ENCODE measurements around the gene IGFBPL1.
"Not testable (repeated sequence)": the region's sequence is repeated elsewhere in the genome, so short reads cannot be mapped to it uniquely, and the experiment has no call there.

Gene IGFBPL1

DNA sequence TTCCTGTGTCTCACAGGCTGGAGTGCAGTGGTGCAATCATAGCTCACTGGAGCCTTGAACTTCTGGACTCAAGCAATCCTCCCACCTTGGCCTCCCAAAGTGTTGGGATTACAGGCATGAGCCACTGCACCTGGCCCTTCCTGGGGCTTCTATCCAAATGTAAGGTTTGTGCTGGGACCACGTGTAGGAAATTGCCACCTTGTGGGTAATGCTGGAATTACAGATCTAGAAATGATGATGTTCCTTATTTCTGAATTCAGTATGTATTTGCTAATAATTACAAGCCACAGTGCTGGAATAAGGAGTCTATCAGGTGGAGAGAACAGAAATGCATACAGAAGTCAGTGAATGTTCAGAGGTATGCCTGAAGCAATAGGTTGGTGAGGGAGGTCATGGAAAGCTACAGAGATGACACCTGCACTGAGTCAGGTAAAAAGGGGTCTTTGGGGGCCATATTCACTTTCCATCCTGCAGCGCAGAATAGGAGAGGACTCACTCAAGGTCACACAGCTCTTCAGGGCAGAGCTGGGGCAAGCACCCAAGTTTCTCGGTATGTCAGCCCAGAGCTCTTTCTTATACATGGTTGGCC, 8.8 kb upstream of the IGFBPL1 start:
- DNase-seq (ENCODE audit: low spot score), result peak; percentile 23

DNA sequence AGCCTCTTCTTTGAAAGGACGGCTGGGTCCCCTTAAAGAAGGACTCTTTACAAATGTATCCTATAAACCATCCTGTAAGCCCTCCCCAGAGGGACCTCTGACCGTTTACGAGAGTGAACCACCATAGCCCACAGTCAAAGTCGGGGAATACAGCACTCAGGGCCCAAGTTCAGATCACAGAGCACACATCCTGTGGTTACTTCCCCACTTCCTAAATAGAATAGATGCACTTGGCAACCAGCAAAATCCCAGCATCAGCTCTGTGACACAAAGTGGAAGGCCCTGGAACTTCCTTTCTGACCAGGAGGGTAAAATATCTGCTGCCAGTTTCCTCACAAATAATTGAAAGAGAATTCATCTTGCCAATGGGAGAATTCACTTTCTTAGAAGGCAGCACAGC, 6.9 kb upstream of the IGFBPL1 start:
- DNase-seq (ENCODE audit: low spot score), result no peak

DNA sequence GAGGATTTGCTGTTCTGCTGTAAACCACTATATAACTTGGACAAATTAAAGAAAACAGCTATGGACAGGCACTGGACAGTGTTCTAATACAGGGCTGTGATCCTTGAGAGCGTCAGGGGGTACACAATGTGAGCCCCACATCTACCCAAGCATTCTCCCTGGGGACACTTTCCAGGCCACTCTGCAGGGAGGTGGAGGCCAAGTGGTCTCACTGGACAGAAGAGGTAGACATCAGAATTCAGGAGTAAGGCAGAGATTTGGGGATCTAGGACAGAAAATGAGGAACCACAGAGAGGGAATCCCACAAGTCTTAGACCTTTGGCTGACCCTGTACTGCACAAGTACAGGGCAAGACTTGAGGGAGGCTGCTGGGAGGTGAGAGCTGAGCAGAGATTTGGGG, 3.8 kb upstream of the IGFBPL1 start:
- no peak for DNase-seq (ENCODE audit: low spot score)

DNA sequence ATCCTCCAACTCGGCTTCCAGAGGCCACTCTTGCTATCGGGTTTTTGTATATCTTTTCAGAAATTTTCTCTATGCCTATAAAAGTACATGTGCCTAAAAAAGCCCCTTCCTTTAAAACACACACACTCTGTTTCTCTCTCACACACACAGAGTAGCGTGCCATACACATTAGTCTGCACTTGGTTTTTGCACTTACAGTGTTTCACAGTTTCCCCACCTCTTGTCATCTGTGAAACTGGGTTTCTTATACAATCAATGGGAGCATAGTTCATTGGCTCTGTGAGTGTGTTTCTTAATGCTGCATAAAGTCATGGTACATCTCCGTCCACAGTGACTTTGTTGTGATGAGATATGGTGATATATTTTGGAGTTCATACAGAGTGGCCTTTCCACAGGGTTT, 664 bp upstream of the IGFBPL1 start:
- DNase-seq (ENCODE audit: low spot score), result no peak

DNA sequence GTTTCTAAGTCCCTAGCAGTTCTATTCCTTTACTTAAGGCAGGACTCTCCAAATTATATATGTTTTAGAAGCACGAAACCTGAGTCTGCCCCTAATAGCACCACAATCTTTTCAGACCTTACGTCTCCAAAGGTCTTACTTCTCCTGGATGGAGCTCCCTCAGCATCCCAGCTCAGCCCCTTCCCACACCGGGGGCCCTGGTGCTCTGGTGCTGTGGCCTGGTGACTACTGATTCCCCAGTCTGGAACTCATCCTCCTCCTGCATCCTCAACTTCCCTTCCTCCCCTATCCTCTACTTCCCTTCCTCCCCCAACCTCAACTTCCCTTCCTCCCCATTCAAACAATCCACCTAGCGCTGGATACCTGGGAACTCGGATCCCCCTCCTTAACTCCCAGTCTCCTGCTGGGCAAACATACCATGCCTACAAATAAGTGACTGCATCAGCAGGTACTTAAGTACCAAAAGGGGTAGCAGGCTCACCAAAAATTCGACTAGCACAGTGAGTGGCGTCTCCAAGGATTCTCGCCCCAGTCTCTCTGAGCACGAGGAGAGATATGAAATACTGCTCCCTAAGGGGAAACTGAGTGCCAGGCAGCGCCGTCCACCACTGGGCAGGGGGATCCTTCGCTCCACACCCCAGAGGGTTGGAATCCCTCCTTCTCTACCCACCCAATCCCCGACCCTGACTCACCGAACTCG, 831 bp downstream of the IGFBPL1 start:
- DNase-seq (ENCODE audit: low spot score), result no peak

DNA sequence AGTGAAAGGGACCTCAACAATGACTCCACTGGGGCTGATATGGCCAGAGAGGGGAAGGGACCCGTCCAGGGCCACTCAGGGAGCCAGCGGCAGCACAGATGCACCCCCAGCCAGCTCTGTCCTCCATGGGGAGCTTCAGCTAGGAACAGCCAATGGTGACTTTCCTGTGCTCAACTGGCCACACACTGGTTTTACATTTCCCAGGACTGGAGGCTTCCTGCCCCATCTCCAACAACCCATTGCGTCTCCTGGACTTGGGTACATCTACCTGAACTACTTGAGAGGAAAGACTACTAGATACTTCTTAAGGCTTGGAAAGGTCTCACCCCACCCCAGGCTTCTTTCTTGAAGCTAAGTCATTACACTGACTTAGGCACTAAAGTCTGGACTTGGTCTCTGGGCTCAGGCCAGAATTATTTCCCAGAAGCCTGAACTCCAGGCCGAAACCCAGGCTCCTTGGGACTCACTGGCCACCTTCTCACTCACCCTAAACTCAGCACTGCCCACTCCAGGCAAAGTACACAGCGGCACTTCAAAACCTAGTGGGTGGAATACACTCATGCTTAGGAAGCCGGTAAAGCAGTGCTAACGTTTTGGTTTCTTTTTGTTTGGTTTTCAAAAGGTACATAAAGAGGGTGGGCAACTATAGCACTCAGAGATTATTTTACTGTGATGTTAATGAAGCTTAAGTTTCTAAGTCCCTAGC, 1.5 kb downstream of the IGFBPL1 start:
- no peak for DNase-seq (ENCODE audit: low spot score)

DNA sequence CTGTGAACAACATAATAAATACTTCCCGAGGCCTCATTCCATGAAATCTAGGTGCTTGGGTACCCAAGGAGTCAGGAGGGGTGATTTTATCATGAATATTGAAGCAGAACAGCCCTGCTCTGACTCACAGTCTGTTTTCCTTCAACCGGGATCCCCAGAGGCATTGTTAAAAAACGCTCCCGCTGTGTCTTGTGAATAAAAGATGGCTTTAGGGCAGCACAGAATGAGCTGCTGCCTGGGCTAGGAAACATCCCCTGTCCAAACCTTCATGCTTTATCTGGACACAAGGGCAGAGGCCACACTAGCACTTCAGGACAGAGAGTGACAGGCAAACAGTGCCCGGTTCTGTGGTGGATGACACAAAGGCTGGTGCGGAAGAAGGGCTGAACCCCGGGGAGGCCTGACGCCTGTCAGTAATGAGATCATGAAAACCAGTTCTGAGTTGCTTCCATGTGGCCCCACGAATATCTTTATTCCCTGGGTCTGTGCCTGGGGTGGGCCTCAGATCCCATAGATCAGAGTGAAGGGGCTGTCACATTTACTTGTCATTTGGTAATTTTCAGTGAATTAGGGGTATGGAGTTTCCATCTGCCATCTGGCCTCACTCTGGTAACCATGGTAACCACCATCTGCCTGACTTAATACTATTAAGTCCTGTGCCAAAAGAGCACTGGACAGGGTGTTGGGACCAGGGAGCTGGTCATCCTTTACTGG, 2.6 kb downstream of the IGFBPL1 start:
- no peak for DNase-seq (ENCODE audit: low spot score)

DNA sequence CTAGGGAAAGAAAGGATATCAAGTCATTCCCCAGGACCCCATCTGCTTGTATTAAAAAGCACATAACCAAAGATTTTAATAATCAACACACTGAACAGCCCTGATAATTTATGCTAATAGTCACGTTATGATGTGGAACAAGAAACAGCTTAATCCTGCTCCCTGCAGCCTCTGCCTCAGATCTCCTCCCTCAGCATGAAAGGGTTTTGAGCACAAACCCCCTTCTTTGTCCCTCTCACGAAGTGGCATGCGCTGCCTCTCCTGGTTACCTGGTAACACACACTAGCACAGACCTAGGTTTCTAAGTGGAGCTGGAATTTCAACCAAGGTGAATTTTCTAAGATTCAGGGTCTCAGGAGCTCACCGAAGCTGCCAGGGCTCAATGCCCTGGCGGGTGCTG, 5.1 kb downstream of the IGFBPL1 start:
- DNase-seq (ENCODE audit: low spot score), result no peak

DNA sequence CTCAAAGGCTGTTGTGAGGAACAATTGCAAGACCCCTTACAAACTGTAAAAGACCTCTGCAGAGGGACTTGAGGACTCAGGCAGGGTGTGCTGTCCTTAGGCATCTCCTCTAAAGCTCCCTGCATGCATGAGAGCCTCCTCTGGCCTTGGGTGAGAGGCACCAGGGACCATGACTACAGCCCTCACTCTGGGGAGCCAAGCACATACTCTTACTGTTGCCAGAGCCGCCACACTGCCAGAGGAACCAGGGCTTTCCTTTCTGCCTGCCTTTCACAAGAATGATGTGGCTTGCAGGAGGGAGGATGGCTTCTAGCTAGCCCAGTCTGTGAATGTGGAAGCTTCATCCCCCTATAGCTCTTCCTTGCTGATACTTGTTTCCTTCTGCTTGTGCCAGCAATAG, 5.9 kb downstream of the IGFBPL1 start:
- DNase-seq (ENCODE audit: low spot score), result no peak

DNA sequence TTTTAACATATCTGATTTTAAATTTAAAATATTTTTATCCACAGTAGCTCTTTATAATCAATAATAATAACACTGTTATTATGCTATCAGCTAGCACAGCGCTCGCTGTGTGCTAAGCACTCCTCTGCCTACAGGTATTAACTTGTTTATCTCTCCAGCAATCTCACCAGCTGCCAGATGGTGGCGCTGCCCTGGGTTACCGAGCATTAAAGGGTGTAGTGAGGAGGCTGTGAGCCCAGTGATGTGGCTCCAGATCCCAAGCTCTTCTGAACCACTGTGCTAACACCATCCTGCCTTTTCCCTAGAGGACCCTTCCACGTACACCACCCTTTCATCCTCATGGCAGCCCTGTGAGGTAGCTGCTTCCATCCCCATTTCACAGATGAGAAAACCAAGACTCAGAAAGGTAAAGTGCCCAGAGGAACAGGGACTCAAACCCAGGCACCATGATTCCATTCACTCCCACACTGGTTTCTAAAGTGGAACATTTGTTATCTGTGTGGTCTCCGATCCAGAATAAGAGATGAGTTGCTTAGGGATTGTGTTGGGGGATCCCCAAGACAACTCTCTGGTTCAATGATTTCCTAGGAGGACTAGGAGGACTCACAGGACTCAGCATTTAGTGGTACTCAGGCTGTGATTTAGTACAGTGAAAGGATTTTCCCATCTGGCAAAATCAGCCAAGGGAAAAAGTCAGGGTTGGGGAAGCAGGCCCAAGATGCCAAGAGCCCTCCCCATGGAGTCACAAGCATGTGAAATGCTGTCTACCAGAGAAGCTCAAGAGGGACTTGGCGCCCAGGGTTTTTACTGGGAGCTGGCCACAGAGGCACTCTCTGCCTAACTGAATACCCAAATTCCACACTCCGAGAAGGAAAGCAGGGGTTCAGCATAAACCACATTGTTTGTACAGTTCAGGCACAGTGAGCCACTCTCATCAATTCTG, 7.0 kb downstream of the IGFBPL1 start:
- DNase-seq (ENCODE audit: low spot score), result peak; percentile 22

DNA sequence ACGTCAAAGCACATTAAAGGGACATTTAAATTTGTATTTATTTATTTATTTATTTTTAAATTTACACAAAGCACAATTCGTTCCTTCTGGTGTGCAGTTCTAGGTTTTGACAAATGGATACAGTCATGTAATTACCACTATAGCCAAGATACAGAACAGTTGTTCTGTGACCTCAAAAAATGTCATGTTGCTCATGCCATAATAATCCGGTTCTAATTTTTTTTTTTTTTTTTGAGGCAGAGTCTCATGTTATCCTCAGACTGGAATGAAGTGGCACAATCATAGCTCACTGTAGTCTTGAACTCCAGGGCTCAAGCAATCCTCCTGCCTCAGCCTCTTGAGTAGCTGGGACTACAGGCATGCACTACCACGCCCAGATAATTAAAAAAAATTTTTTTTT, 7.8 kb downstream of the IGFBPL1 start:
- DNase-seq (ENCODE audit: low spot score), result no peak

DNA sequence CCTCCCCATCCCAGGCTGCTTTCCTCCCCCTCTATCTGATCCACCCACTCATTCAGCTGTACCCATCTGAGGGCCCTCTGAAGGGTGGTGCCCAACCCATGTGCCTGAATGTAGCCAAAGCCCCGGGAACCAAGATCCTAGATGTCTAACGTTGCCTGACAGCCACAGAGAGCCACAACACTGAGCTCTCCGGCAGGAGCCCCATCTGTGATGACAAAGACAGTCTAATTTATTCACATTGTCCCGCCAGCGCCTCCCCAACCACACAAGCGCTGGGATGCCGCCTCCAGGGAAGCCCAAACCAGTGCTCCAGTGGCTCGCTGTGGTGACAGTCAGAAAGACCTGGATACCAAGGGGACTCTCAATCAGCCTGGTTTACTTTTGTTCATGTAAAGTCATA, 8.4 kb downstream of the IGFBPL1 start:
- no peak for DNase-seq (ENCODE audit: low spot score)

DNA sequence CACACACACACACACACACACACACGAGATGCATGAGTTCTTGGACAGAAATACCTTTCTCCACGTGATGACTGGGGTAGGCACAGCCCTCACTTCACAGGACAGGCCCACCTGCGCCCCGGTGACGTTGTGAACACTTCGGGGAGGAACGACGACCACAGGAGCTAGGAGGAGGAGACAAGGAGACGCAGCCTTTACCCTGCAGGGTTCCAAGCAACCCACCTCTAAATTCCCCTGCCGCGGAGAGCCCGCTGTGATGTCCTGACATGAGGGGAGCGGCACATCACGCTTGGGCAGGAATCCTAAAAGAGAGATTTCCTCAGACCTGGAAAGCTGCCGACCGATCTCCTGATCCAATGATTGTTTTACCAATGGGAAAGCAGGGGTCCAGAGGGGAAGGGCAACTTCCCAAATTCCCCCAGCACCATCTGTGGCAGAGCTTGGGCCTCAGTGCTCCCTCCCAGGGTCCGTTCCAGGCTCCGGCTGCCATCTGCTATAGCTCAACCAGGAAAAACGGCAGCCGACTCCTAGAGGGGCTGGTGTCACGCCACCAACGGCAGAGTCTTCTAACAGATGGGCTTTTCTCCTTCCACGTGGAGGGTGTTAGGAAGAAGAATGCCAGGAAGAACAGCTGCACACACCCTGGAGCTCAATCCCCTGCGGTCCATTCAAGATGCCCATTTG, 10.1 kb downstream of the IGFBPL1 start:
- no peak for DNase-seq (ENCODE audit: low spot score)

DNA sequence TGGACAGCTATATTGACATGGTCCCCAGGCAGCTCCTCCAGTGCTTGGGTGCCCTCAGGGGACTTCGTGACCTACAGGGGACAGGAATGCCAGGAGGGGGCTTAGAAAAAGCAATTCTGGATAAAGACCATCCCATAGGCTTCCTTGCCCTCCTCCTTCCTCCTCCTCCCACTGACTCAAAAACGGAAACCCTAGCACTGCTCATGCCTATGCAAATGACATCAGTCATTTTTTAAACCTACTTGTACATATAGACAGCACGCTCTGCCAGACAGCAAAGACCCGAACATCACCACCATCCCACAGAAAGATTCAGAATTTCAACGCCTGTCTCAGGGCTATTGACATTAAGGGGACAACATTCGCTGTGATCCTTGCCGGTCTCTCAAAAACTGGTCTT, 11.0 kb downstream of the IGFBPL1 start:
- DNase-seq (ENCODE audit: low spot score), result no peak

DNA sequence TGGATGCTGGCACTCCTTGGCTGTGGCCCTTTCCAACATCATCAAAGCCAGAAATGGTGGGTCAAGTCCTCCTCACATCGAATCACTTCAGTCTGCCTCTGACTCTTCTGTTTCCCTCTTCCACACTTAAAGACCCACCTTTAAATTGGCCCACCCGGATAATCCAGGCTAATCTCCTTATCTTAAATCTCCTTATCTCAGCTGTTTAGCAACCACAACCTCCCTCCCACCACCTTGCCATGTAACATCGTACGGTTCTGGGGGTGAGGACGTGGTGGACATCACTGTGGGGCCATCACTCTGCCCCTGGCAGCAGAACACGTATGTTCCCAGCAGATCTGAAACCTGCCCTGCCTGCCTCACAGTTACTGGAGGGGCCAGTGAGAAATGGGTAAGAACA, 11.5 kb downstream of the IGFBPL1 start:
- no peak for DNase-seq (ENCODE audit: low spot score)

DNA sequence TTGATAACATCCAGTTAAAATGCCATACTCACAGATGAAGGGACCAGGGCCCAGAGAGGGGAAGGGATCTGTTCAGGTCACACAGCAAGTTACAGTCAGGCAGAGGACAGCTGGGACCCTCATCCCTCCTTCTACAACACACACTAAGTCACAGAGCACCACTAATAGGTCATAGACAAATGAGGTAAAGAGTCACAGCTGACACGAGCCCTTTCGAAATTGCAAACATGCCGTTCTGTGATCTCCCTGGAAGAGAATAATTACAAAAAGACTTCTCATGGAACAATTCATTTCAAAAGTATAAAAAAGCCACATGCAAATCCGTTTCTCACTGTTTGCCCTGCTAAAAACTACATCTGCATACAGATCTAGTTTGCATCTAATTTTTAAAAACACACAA, 15.5 kb downstream of the IGFBPL1 start:
- no peak for DNase-seq (ENCODE audit: low spot score)

DNA sequence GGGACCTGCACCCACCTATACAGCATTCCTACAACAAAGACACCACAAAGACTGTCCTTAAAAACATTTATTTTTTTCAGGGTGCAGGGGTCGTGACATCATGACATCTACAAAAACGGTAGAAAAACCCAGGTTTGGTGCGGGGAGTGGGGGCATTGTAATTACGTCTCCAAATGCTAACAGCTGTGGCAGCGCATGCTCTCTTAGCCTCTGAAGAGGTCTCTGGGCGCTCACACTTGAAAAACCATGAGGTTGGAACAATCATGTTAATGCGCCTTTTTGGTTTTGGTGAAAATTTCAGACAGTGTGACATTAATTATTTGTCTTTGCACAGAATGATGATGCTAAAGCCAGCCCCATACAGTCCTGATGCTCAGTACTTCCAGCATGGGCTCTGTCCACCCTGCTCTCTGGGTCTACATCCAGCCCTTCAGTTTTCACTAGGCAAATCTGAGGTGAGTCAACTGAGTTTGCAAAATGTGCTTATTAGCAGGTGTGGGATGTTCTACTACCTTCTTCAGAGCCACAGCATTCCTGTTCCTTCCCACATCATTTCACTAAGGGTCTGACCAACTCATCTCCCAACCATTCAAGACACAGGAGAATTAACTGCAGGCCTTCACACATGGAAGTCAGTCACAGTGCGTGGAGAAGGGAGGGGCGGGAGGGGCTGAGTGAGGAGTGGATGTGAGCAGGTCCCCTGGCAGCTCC, 17.6 kb downstream of the IGFBPL1 start:
- no peak for DNase-seq (ENCODE audit: low spot score)

DNA sequence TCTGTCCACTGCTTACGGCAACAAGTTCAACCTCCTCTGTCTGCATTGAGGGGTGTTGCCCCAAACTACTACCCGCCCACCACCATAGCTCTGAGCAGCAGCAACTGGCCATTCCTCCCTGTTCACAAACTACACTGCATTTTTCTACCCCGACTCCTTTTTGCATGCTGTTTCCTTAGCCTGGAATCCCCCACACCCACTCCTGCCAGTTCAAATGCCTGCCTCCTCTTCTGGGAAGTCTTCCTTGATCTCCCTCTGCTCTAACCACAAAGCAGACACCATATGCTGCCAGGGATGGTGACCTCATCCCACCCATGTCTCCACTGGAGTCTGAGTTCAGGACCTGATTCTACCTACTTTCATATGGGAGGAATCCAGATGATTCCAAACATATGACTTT, 18.5 kb downstream of the IGFBPL1 start:
- DNase-seq (ENCODE audit: low spot score), result no peak

DNA sequence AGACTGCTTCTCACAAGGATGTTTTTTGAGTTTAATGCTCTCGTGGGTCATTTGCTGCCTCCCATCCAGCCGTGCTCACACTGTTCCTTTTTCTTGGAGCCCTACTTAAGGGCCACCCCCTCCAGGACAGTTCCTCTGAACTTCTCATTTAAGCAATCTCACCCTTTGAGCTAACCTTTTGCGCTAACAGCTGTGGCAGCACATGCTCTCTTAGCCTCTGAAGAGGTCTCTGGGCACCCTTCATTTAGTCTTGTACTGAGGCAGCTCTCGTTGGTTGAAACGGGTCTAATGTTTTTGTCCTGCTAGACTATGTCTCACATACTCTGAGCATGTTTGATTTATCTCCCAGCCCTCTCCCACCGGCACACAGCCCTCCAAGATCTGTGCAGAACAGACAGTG, 19.9 kb downstream of the IGFBPL1 start:
- no peak for DNase-seq (ENCODE audit: low spot score)

DNA sequence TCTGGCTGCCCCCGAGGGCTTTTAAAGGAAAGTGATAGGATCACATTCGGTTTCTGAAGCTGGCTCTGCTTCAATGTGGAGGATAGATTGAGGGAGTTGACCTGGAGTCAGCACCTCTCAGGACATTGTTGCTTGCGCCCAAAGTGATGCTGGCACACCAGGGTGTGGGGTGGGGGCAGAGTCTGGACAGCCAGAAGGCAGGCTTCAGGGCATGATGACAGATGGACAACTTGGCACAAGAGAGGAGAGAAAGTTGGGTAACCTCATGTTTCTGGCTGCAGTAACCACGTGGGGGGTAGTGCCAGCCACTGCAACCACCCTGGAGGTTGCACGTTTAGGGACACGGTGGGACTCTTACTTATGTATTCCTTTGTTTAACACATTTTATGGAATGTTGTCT, 22.3 kb downstream of the IGFBPL1 start:
- DNase-seq (ENCODE audit: low spot score), result no peak

DNA sequence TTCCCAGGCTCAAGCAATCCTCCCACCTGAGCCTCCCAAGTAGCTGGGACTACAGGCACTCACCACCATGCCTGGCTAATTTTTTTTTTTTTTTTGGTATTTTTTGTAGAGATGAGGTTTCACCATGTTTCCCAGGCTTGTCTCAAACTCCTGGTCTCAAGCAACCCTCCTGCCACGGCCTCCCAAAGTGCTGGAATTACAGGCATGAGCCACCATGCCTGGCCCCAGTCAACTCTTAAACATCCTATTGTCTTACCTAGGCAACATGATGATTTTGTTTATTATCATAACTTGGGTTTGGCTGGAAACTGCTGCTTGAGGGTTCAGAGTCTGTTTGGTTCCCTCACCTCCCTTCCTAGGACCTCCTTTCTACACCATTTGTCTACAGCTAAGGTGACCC, 25.1 kb downstream of the IGFBPL1 start:
- not testable (repeated sequence) for DNase-seq (ENCODE audit: low spot score)
